GM12801 (cell line): ENCODE measurements around the gene HLCS.

ENCODE experiments used
- CTCF ChIP-seq: IDR thresholded peaks from one replicate; pipeline ENCODE4 v1.5.1; 2011; ENCODE audit warnings: control low read depth; ENCODE audit not compliant: insufficient read length; ENCODE audit errors: extremely low read depth

HLCS gene

GRCh38 chr21:36825658-36826057 is 140.8 kb downstream of the HLCS start:
- TF ChIP-seq CTCF = no peak

GRCh38 chr21:36821032-36821299 is 145.5 kb downstream of the HLCS start:
- no peak for TF ChIP-seq CTCF

- no peak for TF ChIP-seq CTCF
These were observed 146.1 kb downstream of the HLCS start for GRCh38 chr21:36820176-36821031.

GRCh38 chr21:36817732-36818450 is 148.6 kb downstream of the HLCS start:
- TF ChIP-seq CTCF = no peak

GRCh38 chr21:36816561-36817130 is 149.8 kb downstream of the HLCS start:
- TF ChIP-seq CTCF = no peak

- TF ChIP-seq CTCF = no peak
These were observed 151.2 kb downstream of the HLCS start for GRCh38 chr21:36815284-36815683.

- TF ChIP-seq CTCF = no peak
These were observed 153.4 kb downstream of the HLCS start for GRCh38 chr21:36813052-36813451.
